ENCODE results near the gene GLIS1.

GLIS1 gene

GRCh38 chr1:53600561-53600960 is 138.4 kb downstream of the GLIS1 start:
- in situ Hi-C loops (cut with MboI; ENCODE audit: low sequenced_read_pairs) = no loop called here

DNA sequence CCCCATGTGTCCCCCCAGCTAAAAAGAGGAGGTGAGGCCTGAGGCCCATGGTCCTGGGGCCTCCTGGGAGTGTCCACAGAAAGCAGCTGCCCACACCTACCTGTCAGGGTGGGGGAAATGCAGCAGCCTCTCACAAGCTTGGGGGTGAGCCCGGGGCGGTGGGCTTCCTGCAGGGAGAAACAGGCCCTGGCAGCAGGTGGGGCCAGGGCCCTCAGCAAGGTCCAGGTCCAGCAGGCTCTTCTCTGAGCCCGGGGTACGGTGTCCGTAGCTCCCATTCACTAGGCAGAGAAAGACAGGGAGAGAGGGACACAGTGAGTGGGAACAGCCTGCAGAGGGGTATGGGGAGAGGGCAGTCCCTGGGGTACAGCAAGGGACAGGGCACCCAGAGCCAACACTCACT is 139.0 kb downstream of the GLIS1 start:
- in situ Hi-C loops (cut with MboI; ENCODE audit: low sequenced_read_pairs) = no loop called here

- in situ Hi-C loops (cut with MboI; ENCODE audit: low sequenced_read_pairs) = no loop called here
Observed at GRCh38 chr1:53599481-53599880, 139.5 kb downstream of the GLIS1 start.

- in situ Hi-C loops (cut with MboI; ENCODE audit: low sequenced_read_pairs) = no loop called here
Observed at GRCh38 chr1:53598966-53599365, 140.0 kb downstream of the GLIS1 start.

GRCh38 chr1:53595906-53596305 is 143.1 kb downstream of the GLIS1 start:
- in situ Hi-C loops (cut with MboI; ENCODE audit: low sequenced_read_pairs) = no loop called here

- in situ Hi-C loops (cut with MboI; ENCODE audit: low sequenced_read_pairs) = no loop called here
Observed at GRCh38 chr1:53594391-53595180, 144.4 kb downstream of the GLIS1 start.

- in situ Hi-C loops (cut with MboI; ENCODE audit: low sequenced_read_pairs) = no loop called here
Observed at GRCh38 chr1:53593758-53594380, 145.1 kb downstream of the GLIS1 start.

- in situ Hi-C loops (cut with MboI; ENCODE audit: low sequenced_read_pairs) = no loop called here
Observed at GRCh38 chr1:53592985-53593757, 145.8 kb downstream of the GLIS1 start.

DNA sequence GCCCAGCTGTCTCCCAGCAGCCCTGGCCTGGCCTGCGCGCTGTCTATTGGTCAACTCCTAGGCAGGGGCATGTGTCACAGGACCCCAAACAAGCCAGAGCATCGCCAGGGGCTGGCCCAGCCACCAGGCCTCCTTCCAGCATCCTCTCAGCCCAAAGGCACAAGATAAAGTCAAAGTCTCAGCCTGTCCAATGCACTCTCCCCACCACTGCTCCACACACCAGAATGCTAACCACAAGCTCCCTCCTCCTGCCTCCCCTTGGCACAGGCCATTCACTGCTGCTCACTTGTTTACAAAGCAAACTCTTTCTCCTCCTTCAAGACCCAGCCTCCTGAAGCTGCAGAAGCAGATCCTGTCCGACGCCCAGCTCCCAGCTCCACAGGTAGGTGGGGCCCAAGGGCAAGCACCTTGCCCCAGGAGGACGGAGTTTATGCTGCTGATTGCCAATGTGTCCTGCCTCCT is 146.4 kb downstream of the GLIS1 start:
- in situ Hi-C loops (cut with MboI; ENCODE audit: low sequenced_read_pairs) = no loop called here

DNA sequence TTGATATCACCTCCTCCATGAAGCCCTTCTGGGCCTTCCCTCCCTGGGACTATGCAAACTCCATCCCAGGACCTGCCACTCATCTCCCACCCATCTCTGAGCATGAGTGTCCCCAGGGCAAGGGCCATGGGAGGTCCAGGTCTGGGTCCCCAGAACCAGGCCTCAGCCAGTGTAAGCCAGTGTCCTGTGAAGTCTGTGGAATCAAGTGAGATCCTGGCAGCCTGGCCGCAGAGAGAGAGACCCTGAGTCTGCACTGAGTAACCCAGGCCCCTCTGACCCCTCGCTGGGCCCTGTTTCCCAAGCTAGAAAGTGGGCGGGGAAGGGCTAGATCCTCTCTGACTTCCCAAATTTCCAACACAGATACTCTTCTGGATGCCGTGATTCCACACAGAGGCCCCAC is 147.0 kb downstream of the GLIS1 start:
- in situ Hi-C loops (cut with MboI; ENCODE audit: low sequenced_read_pairs) = no loop called here

GRCh38 chr1:53590531-53591515 is 148.1 kb downstream of the GLIS1 start:
- in situ Hi-C loops (cut with MboI; ENCODE audit: low sequenced_read_pairs) = no loop called here

DNA sequence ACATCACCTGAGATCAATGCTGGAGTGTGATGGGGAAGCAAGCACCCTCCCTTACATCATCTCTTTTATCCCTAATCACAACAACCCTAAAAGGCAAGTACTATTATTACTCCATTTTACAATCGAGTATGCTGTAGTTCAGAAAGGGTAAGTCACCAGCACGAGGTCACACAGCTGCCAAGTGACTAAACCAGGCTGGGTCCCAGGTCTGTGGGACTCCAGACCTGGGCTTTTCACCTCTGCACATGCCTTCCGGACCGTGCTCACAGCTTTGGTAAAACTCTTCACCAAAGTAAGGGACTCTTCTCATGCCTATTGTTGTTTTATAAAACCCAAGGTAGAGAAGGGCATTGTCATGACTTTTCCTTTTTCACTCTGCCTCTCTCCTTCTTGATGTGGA is 148.9 kb downstream of the GLIS1 start:
- in situ Hi-C loops (cut with MboI; ENCODE audit: low sequenced_read_pairs) = no loop called here

DNA sequence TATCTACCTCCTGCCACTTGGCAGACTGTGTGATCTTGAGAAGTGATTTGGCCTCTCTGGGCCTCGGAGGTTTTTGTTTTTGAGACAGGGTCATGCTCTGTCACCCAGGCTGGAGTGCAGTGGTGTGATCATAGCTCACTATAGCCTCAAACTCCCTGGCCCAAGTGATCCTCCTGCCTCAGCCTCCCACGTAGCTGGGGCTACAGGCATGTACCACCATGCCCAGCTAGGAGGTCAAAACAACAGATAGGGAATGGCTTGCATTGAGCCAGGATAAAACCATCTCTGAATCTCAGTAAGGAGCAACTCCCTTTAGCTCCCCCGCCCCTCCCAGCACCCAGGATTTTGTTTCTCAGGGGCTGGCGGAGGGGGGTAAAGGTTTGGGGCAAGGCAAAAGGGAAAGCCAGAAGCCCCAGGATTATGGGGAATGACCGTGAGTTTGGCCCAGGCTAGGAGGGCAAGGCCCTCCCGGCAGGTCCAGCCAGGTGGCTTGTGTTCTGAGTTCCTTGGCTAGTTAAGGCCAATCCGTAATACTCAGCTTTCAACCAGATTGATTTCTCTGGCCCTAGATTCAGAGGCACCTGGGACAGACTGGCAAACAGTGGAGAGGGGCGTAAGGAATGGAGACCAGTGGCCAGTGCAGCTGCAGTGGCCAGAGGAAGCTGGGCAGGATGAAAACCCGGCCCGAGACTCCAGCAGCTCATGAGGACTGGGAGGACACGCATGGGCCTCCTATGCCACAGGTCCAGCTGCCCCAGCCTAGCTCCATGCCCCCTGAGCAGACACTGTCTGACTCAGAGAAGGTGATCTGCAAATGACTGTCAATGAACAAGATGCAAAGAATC is 149.7 kb downstream of the GLIS1 start:
- in situ Hi-C loops (cut with MboI; ENCODE audit: low sequenced_read_pairs) = no loop called here

- in situ Hi-C loops (cut with MboI; ENCODE audit: low sequenced_read_pairs) = no loop called here
Observed at GRCh38 chr1:53588053-53588779, 150.7 kb downstream of the GLIS1 start.

DNA sequence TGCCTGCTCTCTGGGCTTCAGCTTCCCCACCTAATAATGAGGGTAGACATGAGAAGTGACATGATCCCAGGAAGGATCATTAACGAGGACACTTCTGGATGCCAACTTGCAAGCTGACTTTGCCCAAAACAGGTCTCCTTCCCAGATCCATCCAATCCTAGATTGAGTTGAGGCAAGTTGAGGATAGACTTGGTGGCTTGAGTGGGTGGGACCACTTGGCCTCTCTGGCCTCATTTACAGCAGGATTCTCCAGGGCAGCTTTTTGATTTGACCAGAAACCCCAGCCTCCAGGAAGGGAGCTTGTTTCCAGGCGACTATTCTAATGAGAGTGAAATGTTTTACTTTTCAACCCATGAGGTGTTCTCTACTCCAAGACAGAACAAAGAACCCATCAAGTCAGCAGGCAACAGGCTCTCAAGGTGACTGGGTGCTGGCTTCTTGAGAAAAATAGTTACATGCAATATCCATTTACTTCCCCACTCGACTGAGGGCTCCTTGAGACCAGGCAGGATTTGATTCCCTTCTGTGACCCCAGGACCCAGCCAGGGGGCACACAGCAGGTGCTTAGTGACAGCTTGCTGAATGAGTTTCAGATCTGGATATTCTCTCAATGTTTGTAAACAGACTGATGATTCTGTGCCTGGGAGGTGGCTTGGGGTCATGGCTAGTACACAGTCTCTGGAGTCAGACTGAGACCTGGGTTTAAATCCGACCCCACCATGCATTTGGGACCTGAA is 151.5 kb downstream of the GLIS1 start:
- in situ Hi-C loops (cut with MboI; ENCODE audit: low sequenced_read_pairs) = no loop called here

DNA sequence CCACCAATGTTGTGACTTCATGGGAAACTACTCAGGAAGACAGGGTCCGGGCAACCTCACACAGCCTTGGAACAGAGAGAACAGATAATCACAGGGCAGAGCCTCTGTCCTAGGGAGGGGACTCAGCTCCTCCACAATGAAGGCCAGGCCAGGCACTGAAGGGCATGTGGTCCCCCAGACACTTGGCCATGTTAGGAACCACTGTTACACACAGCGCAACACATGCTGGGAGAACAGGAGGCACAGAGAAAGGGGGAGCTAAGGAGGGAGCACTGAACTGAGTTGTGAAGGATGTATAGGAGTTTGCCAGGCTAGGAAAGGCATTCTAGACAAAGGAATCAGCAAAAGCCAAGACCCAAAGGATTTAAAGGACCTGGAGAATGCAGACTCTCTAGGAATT is 152.2 kb downstream of the GLIS1 start:
- in situ Hi-C loops (cut with MboI; ENCODE audit: low sequenced_read_pairs) = no loop called here

GRCh38 chr1:53585565-53585964 is 153.4 kb downstream of the GLIS1 start:
- in situ Hi-C loops (cut with MboI; ENCODE audit: low sequenced_read_pairs) = no loop called here

- in situ Hi-C loops (cut with MboI; ENCODE audit: low sequenced_read_pairs) = no loop called here
Observed at GRCh38 chr1:53585129-53585528, 153.8 kb downstream of the GLIS1 start.
